Caco-2 (cell line): ENCODE data around the gene RPL22. TPM values are rescaled to one million over a fixed set of nuclear protein-coding genes. Genes with fewer than 3 reads are reported as not detected.

ENCODE experiments used
- BruUV-seq: library from RNA; stranded (reverse); fragments of 400-500 nt; replicated peaks from 2 replicates; lab custom pipeline; 2021; lab: Mats Ljungman, UMichigan
- CTCF ChIA-PET: fragments of 300-600 bp; sonication (Branson Sonifier 250); formaldehyde crosslinking; loops from one replicate; lab custom pipeline; 2022; ENCODE audit warnings: antibody characterized with exemption; lab: Charles Lee
- POLR2A ChIA-PET: fragments of 300-600 bp; sonication (Branson Sonifier 250); formaldehyde crosslinking; loops from one replicate; lab custom pipeline; 2022; ENCODE audit warnings: antibody characterized with exemption; lab: Charles Lee
- DNase-seq, 2 experiments: peaks; one replicate each; pipeline versions ENCODE4 v3.0.0 to v3.0.0-alpha.2; 2020 to 2022
- H3K27me3 ChIP-seq: replicated peaks from 2 replicates; pipeline ENCODE4 v1.6.0; 2011; ENCODE audit warnings: low read length; ENCODE audit not compliant: control insufficient read depth, insufficient read depth
- H3K36me3 ChIP-seq: 2 replicates; pipeline ENCODE4 v1.5.1; 2011; ENCODE audit warnings: low read length; ENCODE audit not compliant: control insufficient read depth, insufficient read depth
- H3K4me1 ChIP-seq: fragments of 250-450 bp; sonication (Bioruptor Pico); 2 replicates; pipeline ENCODE4 v1.5.1; 2020; ENCODE audit warnings: mild to moderate bottlenecking
- H3K4me3 ChIP-seq: 2 replicates; pipeline ENCODE4 v1.5.1; 2011; ENCODE audit warnings: low read depth, mild to moderate bottlenecking, control low read depth, low read length
- H3K9me3 ChIP-seq: fragments of 250-450 bp; sonication (Bioruptor Pico); 2 replicates; pipeline ENCODE4 v1.5.1; 2020; ENCODE audit warnings: mild to moderate bottlenecking, moderate library complexity
- H3K27ac Mint-ChIP-seq: one replicate; pipeline ENCODE4 v1.8.0; 2022; ENCODE audit warnings: mixed read lengths; ENCODE audit not compliant: unreplicated experiment
- H3K27me3 Mint-ChIP-seq: one replicate; pipeline ENCODE4 v1.8.0; 2022; ENCODE audit warnings: mixed read lengths; ENCODE audit not compliant: insufficient read depth, unreplicated experiment
- H3K36me3 Mint-ChIP-seq: one replicate; pipeline ENCODE4 v1.8.0; 2022; ENCODE audit warnings: mild to moderate bottlenecking, mixed read lengths; ENCODE audit not compliant: insufficient read depth, unreplicated experiment
- H3K4me1 Mint-ChIP-seq: one replicate; pipeline ENCODE4 v1.8.0; 2022; ENCODE audit warnings: low read depth, mixed read lengths; ENCODE audit not compliant: unreplicated experiment
- H3K4me3 Mint-ChIP-seq: one replicate; pipeline ENCODE4 v1.8.0; 2022; ENCODE audit warnings: mild to moderate bottlenecking, moderate library complexity, mixed read lengths; ENCODE audit not compliant: unreplicated experiment
- H3K9me3 Mint-ChIP-seq: one replicate; pipeline ENCODE4 v1.8.0; 2022; ENCODE audit warnings: mixed read lengths; ENCODE audit not compliant: unreplicated experiment
- CTCF ChIP-seq, 2 experiments: fragments of 200-600 bp in 1 of 2; IDR thresholded peaks; 1 replicate in 1 of 2; 2 replicates in 1 of 2; pipeline versions ENCODE4 v1.5.1 to v1.8.0; 2011 to 2022; ENCODE audit warnings: antibody characterized with exemption in 1 of 2, control low read depth in 1 of 2, inconsistent platforms in 1 of 2, low read depth in 1 of 2, low read length in 1 of 2, mild to moderate bottlenecking in 1 of 2, moderate library complexity in 1 of 2; ENCODE audit not compliant: insufficient read depth in 1 of 2, severe bottlenecking in 1 of 2, unreplicated experiment in 1 of 2
- intact Hi-C: fragments of 100-400 bp; cut with micrococcal nuclease; formaldehyde crosslinking; loops from one replicate; pipeline ENCODE4 v1.10.0; 2022; ENCODE audit not compliant: unreplicated experiment
- total RNA-seq: library from RNA; stranded (reverse); gene quantifications from 2 replicates; pipeline ENCODE4 v1.2.3, GENCODE V29; 2022

Gene RPL22
- total RNA-seq, 1 experiment from 2014 or later, result 406 TPM

GRCh38 chr1:6142036-6142621, 57.3 kb downstream of the RPL22 start:
- TF ChIP-seq CTCF (IDR thresholded peaks at IDR 0.05; ENCODE audit: insufficient read depth in 1 of 2, low read depth in 1 of 2, low read length in 1 of 2, severe bottlenecking in 1 of 2, unreplicated experiment in 1 of 2), result no peak
- no TSS peak for BruUV-seq
- no peaks in the 10 kb centered on the region for H3K27me3 ChIP-seq
- POLR2A ChIA-PET, result no interaction called here
- Mint-ChIP-seq H3K9me3 (no peaks in the 10 kb centered on the region), H3K4me1 (no peaks in the 10 kb centered on the region), H3K27me3 (no peaks in the 10 kb centered on the region), H3K4me3 (no peak overlapping the region), H3K27ac (no peak overlapping the region), H3K36me3 (no peaks in the 10 kb centered on the region)
- CTCF ChIA-PET, result no interaction called here
- no peaks in the 10 kb centered on the region for H3K9me3 ChIP-seq
- no peaks in the 10 kb centered on the region for H3K4me1 ChIP-seq
- intact Hi-C loops, result no loop called here
- no peak for DNase-seq
- no peak overlapping the region for H3K4me3 ChIP-seq
- H3K36me3 ChIP-seq, result no peaks in the 10 kb centered on the region

GRCh38 chr1:6141592-6141991, 57.8 kb downstream of the RPL22 start:
- no peak overlapping the region for H3K4me3 Mint-ChIP-seq
- no peaks in the 10 kb centered on the region for H3K4me1 Mint-ChIP-seq
- H3K36me3 Mint-ChIP-seq, result no peaks in the 10 kb centered on the region
- no peak overlapping the region for H3K27ac Mint-ChIP-seq
- Histone ChIP-seq H3K9me3 (no peaks in the 10 kb centered on the region), H3K4me3 (no peak overlapping the region), H3K36me3 (no peaks in the 10 kb centered on the region), H3K4me1 (no peaks in the 10 kb centered on the region), H3K27me3 (no peaks in the 10 kb centered on the region)
- ChIA-PET CTCF (no interaction called here), POLR2A (no interaction called here)
- intact Hi-C loops, result no loop called here
- no peaks in the 10 kb centered on the region for H3K27me3 Mint-ChIP-seq
- TF ChIP-seq CTCF (IDR thresholded peaks at IDR 0.05; ENCODE audit: insufficient read depth in 1 of 2, low read depth in 1 of 2, low read length in 1 of 2, severe bottlenecking in 1 of 2, unreplicated experiment in 1 of 2), result peak in 1 of 2 experiments; percentile 48
- peak in 1 of 2 experiments; percentile 42 for DNase-seq
- no TSS peak for BruUV-seq
- H3K9me3 Mint-ChIP-seq, result no peaks in the 10 kb centered on the region

GRCh38 chr1:6140413-6140812, 59.0 kb downstream of the RPL22 start:
- no peaks in the 10 kb centered on the region for H3K27me3 ChIP-seq
- no TSS peak for BruUV-seq
- POLR2A ChIA-PET, result no interaction called here

More at GRCh38 chr1:6140413-6140812, 59.0 kb downstream of the RPL22 start:
- H3K27ac Mint-ChIP-seq, result no peak overlapping the region
- no peaks in the 10 kb centered on the region for H3K36me3 Mint-ChIP-seq
- H3K27me3 Mint-ChIP-seq, result no peaks in the 10 kb centered on the region
- no peaks in the 10 kb centered on the region for H3K4me1 Mint-ChIP-seq
- intact Hi-C loops, result no loop called here
- no peak for DNase-seq
- Histone ChIP-seq H3K36me3 (no peaks in the 10 kb centered on the region), H3K4me1 (no peaks in the 10 kb centered on the region), H3K4me3 (no peak overlapping the region), H3K9me3 (no peaks in the 10 kb centered on the region)
- no peak for TF ChIP-seq CTCF (IDR thresholded peaks at IDR 0.05; ENCODE audit: insufficient read depth in 1 of 2, low read depth in 1 of 2, low read length in 1 of 2, severe bottlenecking in 1 of 2, unreplicated experiment in 1 of 2)
- no peaks in the 10 kb centered on the region for H3K9me3 Mint-ChIP-seq
- CTCF ChIA-PET, result no interaction called here
- H3K4me3 Mint-ChIP-seq, result no peak overlapping the region
